NCI-H2081 (cell line): ENCODE data around the gene RGS17.
A peak's percentile ranks its signal among the peaks of the same experiment; 100 is the strongest.

Source experiments
- DNase-seq, 2 experiments: peaks; one replicate each; lab custom pipeline; 2025; lab: John Stamatoyannopoulos, UW

RGS17 gene

GRCh38 chr6:153083869-153084268, 47.2 kb downstream of the RGS17 start:
- no peak for DNase-seq

DNA sequence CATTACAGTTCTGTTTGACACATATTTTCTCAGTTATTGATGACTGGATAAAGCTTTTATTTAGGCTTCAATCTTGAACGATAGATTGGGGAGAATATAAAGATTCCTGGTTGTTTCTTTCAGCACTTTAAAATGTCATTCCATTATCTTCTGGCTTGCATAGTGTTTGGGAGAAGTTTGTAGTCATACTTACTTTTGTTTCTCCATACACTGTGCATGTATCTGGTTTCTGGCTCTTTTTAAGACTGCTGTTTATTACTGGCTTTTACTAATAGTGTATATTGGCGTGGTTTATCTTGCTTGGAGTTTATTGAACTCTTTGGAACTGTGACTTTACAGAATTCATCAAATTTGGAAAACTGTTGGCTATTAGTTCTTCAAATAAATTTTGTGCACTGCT, 49.2 kb downstream of the RGS17 start:
- no peak for DNase-seq

DNA sequence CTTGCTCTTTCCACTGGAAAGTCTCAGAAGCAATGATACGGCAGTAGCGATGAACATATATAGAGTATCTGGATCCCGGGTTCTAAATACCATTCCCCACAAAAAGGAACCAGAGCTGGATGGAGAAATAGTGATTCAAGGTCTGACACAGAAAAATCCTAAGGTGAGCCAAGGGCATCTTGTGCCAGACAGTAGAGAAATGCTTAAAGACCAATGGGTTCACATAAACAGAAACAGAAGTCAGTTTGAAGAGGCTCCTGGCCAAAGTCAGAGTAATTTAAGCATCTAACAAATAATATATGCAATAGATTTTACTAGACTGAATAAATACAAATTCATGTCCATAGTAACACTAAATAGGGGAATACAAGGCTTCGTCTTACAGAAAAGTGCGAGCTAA, 54.7 kb downstream of the RGS17 start:
- no peak for DNase-seq

GRCh38 chr6:153074761-153075160, 56.3 kb downstream of the RGS17 start:
- no peak for DNase-seq

DNA sequence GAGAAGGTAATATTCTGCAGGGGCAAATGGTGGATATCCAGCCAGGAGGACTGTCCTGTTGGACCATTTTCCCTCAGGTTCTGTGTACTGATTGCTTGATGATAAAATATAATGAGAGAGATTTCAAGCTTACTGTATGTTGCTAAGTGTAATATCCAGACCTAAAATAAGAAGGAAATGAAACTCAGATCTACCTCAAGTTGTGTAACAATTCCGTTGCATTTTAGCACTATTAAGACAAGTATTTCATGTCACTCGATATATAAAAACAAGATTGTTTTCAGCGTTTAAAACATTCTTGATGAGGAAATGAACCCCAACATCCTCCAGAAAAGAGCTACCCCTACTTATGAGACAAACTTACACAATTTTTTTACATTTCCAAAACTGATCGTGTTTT, 57.2 kb downstream of the RGS17 start:
- DNase-seq, result no peak

DNA sequence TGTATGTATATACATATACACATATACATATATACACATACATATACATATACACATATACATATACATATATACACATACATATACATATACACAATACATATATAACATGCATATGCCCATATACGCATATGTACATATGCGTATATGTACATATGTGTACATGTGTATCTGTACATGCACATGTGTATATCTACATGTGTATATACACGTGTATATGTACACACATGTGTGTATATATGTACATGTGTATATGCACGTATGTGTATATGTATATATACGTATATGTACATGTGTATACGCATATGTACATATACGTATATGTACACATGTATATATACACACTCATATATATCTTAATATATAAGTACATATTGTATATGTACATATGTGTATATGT, 60.3 kb downstream of the RGS17 start:
- DNase-seq, result no peak

GRCh38 chr6:153069897-153070296, 61.2 kb downstream of the RGS17 start:
- no peak for DNase-seq

DNA sequence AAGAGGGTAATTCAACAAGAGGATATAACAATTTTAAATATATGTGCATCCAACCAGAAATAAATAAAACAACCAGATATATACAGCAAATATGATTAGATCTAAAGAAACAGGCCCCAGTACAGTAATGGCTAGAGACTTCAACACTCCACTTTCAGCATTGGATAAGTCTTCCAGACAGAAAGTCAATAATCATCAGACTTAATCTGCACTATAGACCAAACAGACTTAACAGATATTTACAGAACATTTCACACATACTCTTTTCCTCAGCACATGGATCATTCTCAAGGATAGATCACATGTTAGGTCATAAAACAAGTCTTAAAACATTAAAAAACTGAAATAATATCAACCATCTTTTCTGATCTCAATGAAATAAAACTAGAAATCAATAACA, 65.9 kb downstream of the RGS17 start:
- no peak for DNase-seq

DNA sequence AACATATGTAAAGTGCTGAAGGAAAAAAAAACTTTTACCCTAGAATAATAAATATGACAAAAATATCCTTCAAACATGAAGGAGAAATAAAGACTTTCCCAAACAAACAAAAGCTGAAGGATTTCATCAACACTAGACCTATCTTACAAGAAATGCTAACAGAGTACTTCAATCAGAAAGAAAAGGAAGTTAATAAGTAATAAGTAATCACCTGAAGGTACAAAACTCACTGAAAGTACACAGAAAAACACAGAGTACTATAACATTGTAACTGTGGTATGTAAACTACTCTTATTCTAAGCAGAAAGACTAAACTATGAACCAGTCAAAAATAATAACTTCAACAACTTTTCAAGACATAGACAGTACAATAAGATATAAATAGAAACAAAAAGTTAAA, 67.1 kb downstream of the RGS17 start:
- no peak for DNase-seq

GRCh38 chr6:153062516-153062915, 68.6 kb downstream of the RGS17 start:
- DNase-seq, result no peak

- no peak for DNase-seq
Observed at GRCh38 chr6:153059757-153060156, 71.3 kb downstream of the RGS17 start.

DNA sequence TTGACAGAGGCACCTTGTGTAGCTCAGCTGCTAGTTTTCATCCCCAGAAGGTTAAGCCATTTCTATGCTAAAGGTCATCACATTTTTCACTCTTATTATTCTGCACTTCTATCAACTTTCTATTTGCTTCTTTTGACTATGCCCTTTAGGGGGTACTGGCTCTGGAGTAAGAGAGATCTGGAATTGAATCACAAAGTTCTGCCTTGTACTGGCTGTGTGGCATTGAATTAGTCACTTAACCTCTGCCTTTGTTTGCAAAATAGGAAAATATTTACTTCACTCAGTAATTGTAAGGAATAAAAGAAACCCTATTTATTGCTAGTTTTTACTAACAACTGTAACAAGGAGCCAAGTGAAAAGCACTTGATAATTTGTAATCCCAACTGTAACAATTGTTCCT, 71.8 kb downstream of the RGS17 start:
- DNase-seq, result no peak

DNA sequence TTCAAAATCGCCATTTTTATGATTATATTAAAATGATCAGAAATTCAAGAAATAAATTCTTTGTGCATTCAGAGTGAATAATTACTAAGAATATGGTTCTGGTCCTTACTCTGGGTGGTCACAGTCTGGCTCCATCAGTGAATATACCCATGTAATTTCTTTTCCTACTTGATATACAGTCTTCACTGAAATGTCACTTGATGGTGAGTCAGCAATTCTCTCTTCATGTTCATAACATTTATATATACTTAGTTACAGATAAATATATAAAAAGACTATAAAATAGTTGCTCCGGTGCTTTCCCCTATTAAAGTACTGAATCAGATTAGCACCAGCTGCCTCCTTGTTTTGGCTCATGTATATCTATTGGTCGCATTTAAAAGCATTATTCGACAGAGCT, 72.2 kb downstream of the RGS17 start:
- DNase-seq, result no peak

DNA sequence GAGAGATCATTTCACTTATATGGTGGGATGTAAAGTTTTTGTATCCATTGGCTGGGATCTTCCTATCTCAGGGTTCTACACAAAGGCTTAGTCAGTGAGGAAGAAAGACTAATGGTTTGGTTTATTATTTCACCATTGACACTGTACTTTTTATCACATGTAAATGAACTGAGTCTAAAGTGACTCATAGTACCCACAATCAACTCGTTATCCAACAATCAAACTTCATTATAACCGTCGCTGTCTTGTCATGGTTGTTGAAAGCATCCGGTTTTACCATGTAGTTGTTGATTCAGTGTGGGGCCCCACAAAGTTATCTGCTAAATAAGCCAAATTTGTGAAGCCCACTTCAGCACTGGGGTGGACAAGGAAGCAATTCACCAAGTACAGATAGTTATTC, 72.8 kb downstream of the RGS17 start:
- DNase-seq, result no peak

- DNase-seq, result no peak
Observed at GRCh38 chr6:153056308-153056707, 74.8 kb downstream of the RGS17 start.

DNA sequence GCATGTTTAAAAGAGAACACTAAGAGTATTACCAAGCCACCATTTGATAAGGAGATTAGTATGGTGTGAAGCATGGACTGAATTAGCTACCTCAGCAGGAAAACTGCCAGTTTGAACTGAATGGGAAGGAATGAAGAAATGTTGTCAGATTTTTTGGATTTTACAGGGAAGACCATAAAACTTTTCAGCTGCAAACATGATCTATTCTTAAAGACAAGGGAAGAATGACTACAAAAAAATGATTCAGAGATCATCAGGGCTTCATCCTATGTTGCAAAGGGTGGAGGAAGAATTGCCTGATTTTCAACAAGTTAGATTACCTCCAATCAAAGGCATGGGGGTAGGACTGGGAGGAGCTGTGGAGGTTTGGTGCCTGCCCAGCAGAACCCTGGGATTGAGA, 79.3 kb downstream of the RGS17 start:
- no peak for DNase-seq

- DNase-seq, result no peak
Observed at GRCh38 chr6:153048631-153049030, 82.5 kb downstream of the RGS17 start.

- no peak for DNase-seq
Observed at GRCh38 chr6:153047386-153047785, 83.7 kb downstream of the RGS17 start.

DNA sequence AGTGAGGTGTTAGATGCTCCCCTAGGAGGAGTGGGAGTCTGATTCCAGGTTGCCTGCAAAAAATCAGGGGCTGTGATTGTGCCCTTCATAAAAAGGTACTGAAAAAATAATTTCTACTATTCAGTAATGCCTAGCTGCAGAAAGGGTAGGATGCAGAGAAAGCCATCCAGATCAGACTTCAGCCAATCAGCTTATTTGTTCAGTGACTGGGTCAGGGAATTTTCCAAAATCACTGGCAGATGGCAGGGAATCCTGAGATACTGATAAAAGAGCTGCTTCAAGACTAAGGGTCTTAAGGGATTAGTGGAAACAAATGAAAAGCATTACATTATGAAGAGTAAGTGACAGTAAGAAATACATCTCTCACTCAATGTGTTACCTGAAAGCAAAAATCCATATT, 85.8 kb downstream of the RGS17 start:
- DNase-seq, result no peak

GRCh38 chr6:153044295-153044694, 86.8 kb downstream of the RGS17 start:
- DNase-seq, result no peak

- peak in 1 of 2 experiments; percentile 52 for DNase-seq
Observed at GRCh38 chr6:153043719-153044118, 87.4 kb downstream of the RGS17 start.

DNA sequence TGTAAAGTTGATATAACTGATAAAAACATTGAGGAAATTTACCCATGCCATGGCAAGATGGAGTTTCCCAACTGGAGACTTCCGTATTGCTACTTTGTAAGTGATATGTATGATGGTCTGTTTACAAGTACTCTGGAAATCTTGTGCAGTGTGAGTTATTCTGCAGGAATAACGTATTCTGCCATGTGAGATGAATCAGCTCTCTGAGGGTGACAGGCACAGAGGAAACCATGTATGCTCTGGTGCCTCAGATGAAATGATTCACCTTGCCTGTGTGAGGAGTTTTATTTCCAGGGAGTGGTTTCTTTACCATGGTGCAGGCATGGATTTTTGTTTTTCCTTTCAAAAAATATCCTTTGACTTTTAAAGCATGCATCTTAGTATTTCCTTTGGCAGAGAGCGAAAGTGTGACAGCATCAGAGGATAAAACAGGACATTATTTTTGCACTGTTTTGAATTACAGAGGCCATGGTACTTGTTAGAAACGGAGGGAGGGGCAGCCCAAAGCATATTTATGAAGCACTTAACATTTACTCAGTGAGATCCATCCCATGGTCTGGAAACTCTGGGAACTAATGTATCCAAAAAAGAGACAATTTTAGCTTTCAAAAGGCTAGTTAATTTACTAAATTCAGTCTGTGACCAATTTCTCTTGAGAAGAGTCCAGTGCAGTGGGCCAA, 92.6 kb downstream of the RGS17 start:
- no peak for DNase-seq

GRCh38 chr6:153034139-153034538, 96.9 kb downstream of the RGS17 start:
- no peak for DNase-seq

- DNase-seq, result no peak
Observed at GRCh38 chr6:153032255-153032882, 98.7 kb downstream of the RGS17 start.
